K562 (cell line): Measurements from ENCODE around the gene CNIH3.

Experiments used
- CTCF ChIP-seq, 3 experiments: IDR thresholded peaks in 2 of 3; conservative IDR thresholded peaks in 1 of 3; 2 replicates each; pipeline ENCODE4 v1.5.1; 2011 to 2012; ENCODE audit warnings: low read length in 3 of 3, mild to moderate bottlenecking in 3 of 3, control low read depth in 2 of 3, improper control_type of control experiment in 1 of 3, inconsistent platforms in 1 of 3, low read depth in 1 of 3, mixed read lengths in 1 of 3, moderate library complexity in 1 of 3; ENCODE audit not compliant: insufficient read depth in 2 of 3
- EGR1 ChIP-seq: fragments of 450-650 bp; conservative IDR thresholded peaks from 2 replicates; pipeline ENCODE4 v1.6.1; 2017; ENCODE audit warnings: mild to moderate bottlenecking
- FIP1L1 ChIP-seq: fragments of 200-400 bp; formaldehyde crosslinking; IDR thresholded peaks from 2 replicates; pipeline ENCODE4 v1.6.1; 2018; ENCODE audit warnings: mild to moderate bottlenecking, low read depth, low read length; ENCODE audit not compliant: poor library complexity, severe bottlenecking
- FOXA3 ChIP-seq, 2 experiments: fragments of 450-650 bp in 1 of 2; sonication (generic) in 1 of 2; formaldehyde crosslinking; IDR thresholded peaks in 1 of 2; conservative IDR thresholded peaks in 1 of 2; 2 replicates each; pipeline versions ENCODE4 v1.4.0 to v1.8.0; 2020 to 2022; ENCODE audit warnings: mild to moderate bottlenecking in 2 of 2, missing genetic modification reagents in 1 of 2
- JUN ChIP-seq, 2 experiments: sonication (generic) in 1 of 2; formaldehyde crosslinking in 1 of 2; IDR thresholded peaks; 2 replicates each; pipeline versions ENCODE4 v1.6.1 to v1.8.0; 2012 to 2022; ENCODE audit warnings: borderline replicate concordance in 2 of 2, mild to moderate bottlenecking in 2 of 2, improper control_type of control experiment in 1 of 2, low read depth in 1 of 2, low read length in 1 of 2, missing genetic modification reagents in 1 of 2
- MAX ChIP-seq: sonication (generic); formaldehyde crosslinking; IDR thresholded peaks from 2 replicates; pipeline ENCODE4 v1.9.0; 2022; ENCODE audit warnings: mild to moderate bottlenecking, missing genetic modification reagents
- MYC ChIP-seq, 2 experiments: fragments of 250-450 bp in 1 of 2; sonication (Bioruptor Pico) in 1 of 2; IDR thresholded peaks; 2 replicates each; pipeline versions ENCODE4 v1.5.1 to v1.6.1; 2012 to 2021; ENCODE audit warnings: low read depth in 2 of 2, borderline replicate concordance in 1 of 2, improper control_type of control experiment in 1 of 2, low read length in 1 of 2, mild to moderate bottlenecking in 1 of 2, moderate library complexity in 1 of 2
- PHB2 ChIP-seq: fragments of 450-650 bp; IDR thresholded peaks from 2 replicates; pipeline ENCODE4 v1.6.1; 2017; ENCODE audit warnings: low read depth
- POLR2A ChIP-seq: fragments of 450-650 bp; conservative IDR thresholded peaks from 2 replicates; pipeline ENCODE4 v1.6.1; 2016
- RAD21 ChIP-seq, 2 experiments: fragments of 250-450 bp in 1 of 2; fragments of 450-650 bp in 1 of 2; sonication (Bioruptor Pico) in 1 of 2; formaldehyde crosslinking in 1 of 2; IDR thresholded peaks in 1 of 2; conservative IDR thresholded peaks in 1 of 2; 2 replicates each; pipeline versions ENCODE4 v1.4.0 to v1.8.0; 2020 to 2022; ENCODE audit warnings: mild to moderate bottlenecking in 2 of 2, moderate library complexity in 1 of 2
- SAFB2 ChIP-seq: fragments of 200-400 bp; formaldehyde crosslinking; IDR thresholded peaks from 2 replicates; pipeline ENCODE4 v1.6.1; 2018; ENCODE audit warnings: borderline replicate concordance, low read length, low read depth, moderate library complexity; ENCODE audit not compliant: severe bottlenecking
- SREBF2 ChIP-seq: sonication (generic); formaldehyde crosslinking; IDR thresholded peaks from 2 replicates; pipeline ENCODE4 v1.4.0; 2020; ENCODE audit warnings: mild to moderate bottlenecking, missing genetic modification reagents
- TAF15 ChIP-seq: fragments of 200-400 bp; formaldehyde crosslinking; IDR thresholded peaks from 2 replicates; pipeline ENCODE4 v1.6.1; 2017; ENCODE audit warnings: mild to moderate bottlenecking, low read depth, low read length, moderate library complexity
- XRCC5 ChIP-seq: fragments of 200-400 bp; formaldehyde crosslinking; IDR thresholded peaks from 2 replicates; pipeline ENCODE4 v1.6.1; 2017; ENCODE audit warnings: low read depth, mild to moderate bottlenecking, low read length

GRCh38 chr1:224689374-224689773 lies 73.3 kb downstream of the CNIH3 start:
- TF ChIP-seq XRCC5 (no peak), SREBF2 (CRISPR knock-in tag) (no peak), TAF15 (no peak), FIP1L1 (no peak), PHB2 (no peak), SAFB2 (no peak), CTCF (IDR thresholded peaks at IDR 0.05 in 2 of 3, conservative IDR thresholded peaks at IDR 0.05 in 1 of 3; ENCODE audit: insufficient read depth in 2 of 3, low read depth in 1 of 3, low read length in 3 of 3) (no peak), RAD21 (CRISPR knock-in tag; conservative IDR thresholded peaks at IDR 0.05 in 1 of 2, IDR thresholded peaks at IDR 0.05 in 1 of 2) (no peak), FOXA3 (CRISPR knock-in tag; conservative IDR thresholded peaks at IDR 0.05 in 1 of 2, IDR thresholded peaks at IDR 0.05 in 1 of 2) (no peak), EGR1 (no peak), POLR2A (no peak), MYC (IDR thresholded peaks at IDR 0.05; ENCODE audit: low read depth, low read length) (no peak), MYC (CRISPR knock-in tag; IDR thresholded peaks at IDR 0.05; ENCODE audit: borderline replicate concordance, low read depth) (no peak), MAX (CRISPR knock-in tag) (no peak), JUN (IDR thresholded peaks at IDR 0.05; ENCODE audit: borderline replicate concordance, low read depth, low read length) (no peak), JUN (CRISPR knock-in tag; IDR thresholded peaks at IDR 0.05; ENCODE audit: borderline replicate concordance) (no peak)
